MM.1S (cell line): Measurements from ENCODE around the gene SLC26A11.

ENCODE experiments used
- DNase-seq: peaks from one replicate; pipeline ENCODE4 v3.0.0-alpha.2; 2015
- H2AFZ ChIP-seq: fragments of 300-600 bp; sonication (generic); 2 replicates; pipeline ENCODE4 v1.6.0; 2016; ENCODE audit warnings: antibody characterized with exemption, low read length
- H3F3A ChIP-seq: fragments of 300-600 bp; sonication (generic); 2 replicates; pipeline ENCODE4 v1.6.1; 2016; ENCODE audit warnings: mild to moderate bottlenecking, antibody characterized with exemption, low read length, moderate library complexity, mixed read lengths; ENCODE audit not compliant: insufficient read depth
- H3K27ac ChIP-seq: fragments of 300-600 bp; sonication (generic); 2 replicates; pipeline ENCODE4 v1.5.1; 2016; ENCODE audit warnings: mild to moderate bottlenecking, low read length
- H3K27me3 ChIP-seq: fragments of 300-600 bp; sonication (generic); replicated peaks from 2 replicates; pipeline ENCODE4 v1.6.0; 2016; ENCODE audit warnings: low read length; ENCODE audit not compliant: insufficient read depth
- H3K36me3 ChIP-seq: fragments of 300-600 bp; sonication (generic); replicated peaks from 2 replicates; pipeline ENCODE4 v1.6.1; 2016; ENCODE audit warnings: mild to moderate bottlenecking, low read length, mixed read lengths; ENCODE audit not compliant: insufficient read depth
- H3K4me1 ChIP-seq: fragments of 300-600 bp; sonication (generic); 2 replicates; pipeline ENCODE4 v1.6.1; 2016; ENCODE audit warnings: low read length, mixed read lengths
- H3K4me2 ChIP-seq: fragments of 300-600 bp; sonication (generic); 2 replicates; pipeline ENCODE4 v1.6.0; 2016; ENCODE audit warnings: low read depth, low read length
- H3K4me3 ChIP-seq: fragments of 300-600 bp; sonication (generic); 2 replicates; pipeline ENCODE4 v1.5.1; 2016; ENCODE audit warnings: low read length, mixed read lengths
- H3K79me2 ChIP-seq: fragments of 300-600 bp; sonication (generic); 2 replicates; pipeline ENCODE4 v1.6.1; 2016; ENCODE audit warnings: mixed run types, low read length, mixed read lengths
- H3K9ac ChIP-seq: fragments of 300-600 bp; sonication (generic); 2 replicates; pipeline ENCODE4 v1.6.1; 2016; ENCODE audit warnings: low read length, mixed read lengths
- H3K9me2 ChIP-seq: fragments of 300-600 bp; sonication (generic); replicated peaks from 2 replicates; pipeline ENCODE4 v1.6.1; 2016; ENCODE audit warnings: mild to moderate bottlenecking, low read length, mixed read lengths; ENCODE audit not compliant: insufficient read depth
- H3K9me3 ChIP-seq: fragments of 300-600 bp; sonication (generic); replicated peaks from 2 replicates; pipeline ENCODE4 v1.6.1; 2016; ENCODE audit warnings: mild to moderate bottlenecking, low read length, mixed read lengths; ENCODE audit not compliant: insufficient read depth
- H4K20me1 ChIP-seq: fragments of 300-600 bp; sonication (generic); 2 replicates; pipeline ENCODE4 v1.6.1; 2016; ENCODE audit warnings: mild to moderate bottlenecking, low read length, moderate library complexity, mixed read lengths; ENCODE audit not compliant: insufficient read depth
- CTCF ChIP-seq: fragments of 300-600 bp; sonication (generic); IDR thresholded peaks from 2 replicates; pipeline ENCODE4 v1.5.1; 2016; ENCODE audit warnings: antibody characterized with exemption, low read length, mixed read lengths
- EZH2 ChIP-seq: fragments of 300-600 bp; sonication (generic); optimal IDR thresholded peaks from 2 replicates; pipeline ENCODE3; 2017; ENCODE audit warnings: low read depth, mild to moderate bottlenecking, antibody characterized with exemption, low read length, mixed read lengths
- EZH2phosphoT487 ChIP-seq: fragments of 300-600 bp; sonication (generic); IDR thresholded peaks from 2 replicates; pipeline ENCODE4 v1.6.1; 2018; ENCODE audit warnings: antibody characterized with exemption, low read length

SLC26A11 gene

GRCh38 chr17:80236911-80237310, 16.7 kb downstream of the SLC26A11 start:
- Histone ChIP-seq H3K4me3 (no peak overlapping the region), H3K9me2 (no peaks in the 10 kb centered on the region), H3K9me3 (no peaks in the 10 kb centered on the region), H3K36me3 (no peaks in the 10 kb centered on the region), H3K79me2 (no peaks in the 10 kb centered on the region), H3K9ac (no peak overlapping the region), H3K4me2 (no peak overlapping the region), H3K4me1 (no peaks in the 10 kb centered on the region), H4K20me1 (no peaks in the 10 kb centered on the region), H2AFZ (no peak overlapping the region), H3K27me3 (no peaks in the 10 kb centered on the region), H3K27ac (no peak overlapping the region), H3F3A (no peaks in the 10 kb centered on the region)
- DNase-seq = no peak
- TF ChIP-seq EZH2 = no peak
- no peak for TF ChIP-seq CTCF
- TF ChIP-seq EZH2phosphoT487 = no peak

- Histone ChIP-seq H3K27ac (no peak overlapping the region), H3K79me2 (no peaks in the 10 kb centered on the region), H3K4me2 (no peak overlapping the region), H3K36me3 (no peaks in the 10 kb centered on the region), H2AFZ (no peak overlapping the region), H3F3A (no peaks in the 10 kb centered on the region), H3K4me3 (no peak overlapping the region), H3K4me1 (no peaks in the 10 kb centered on the region), H3K9ac (no peak overlapping the region), H3K9me3 (no peaks in the 10 kb centered on the region), H3K27me3 (no peaks in the 10 kb centered on the region), H4K20me1 (no peaks in the 10 kb centered on the region), H3K9me2 (no peaks in the 10 kb centered on the region)
- no peak for DNase-seq
- no peak for TF ChIP-seq CTCF
Observed at GRCh38 chr17:80237386-80237785, 17.2 kb downstream of the SLC26A11 start.

- H3K9me3 ChIP-seq = no peaks in the 10 kb centered on the region
- no peaks in the 10 kb centered on the region for H3K36me3 ChIP-seq
- no peaks in the 10 kb centered on the region for H3F3A ChIP-seq
- H3K4me2 ChIP-seq = no peak overlapping the region
- no peak overlapping the region for H3K9ac ChIP-seq
- H3K27me3 ChIP-seq = no peaks in the 10 kb centered on the region
- H2AFZ ChIP-seq = no peak overlapping the region
- no peaks in the 10 kb centered on the region for H3K9me2 ChIP-seq
- no peak overlapping the region for H3K4me3 ChIP-seq
- no peaks in the 10 kb centered on the region for H3K4me1 ChIP-seq
- H3K27ac ChIP-seq = no peak overlapping the region
- H3K79me2 ChIP-seq = no peaks in the 10 kb centered on the region
- no peak for DNase-seq
- H4K20me1 ChIP-seq = no peaks in the 10 kb centered on the region
- no peak for TF ChIP-seq CTCF
- no peak for TF ChIP-seq EZH2phosphoT487
- TF ChIP-seq EZH2 = no peak
Observed at GRCh38 chr17:80242505-80242904, 22.3 kb downstream of the SLC26A11 start.
